HEK293T (cell line): ENCODE measurements around the gene TAS1R2.

Experiments
- ARNT ChIP-seq: fragments of 450-650 bp; IDR thresholded peaks from 2 replicates; pipeline ENCODE4 v1.6.1; 2017; ENCODE audit warnings: mild to moderate bottlenecking
- BHLHE40 ChIP-seq: fragments of 450-650 bp; IDR thresholded peaks from 2 replicates; pipeline ENCODE4 v1.6.1; 2016; ENCODE audit warnings: mild to moderate bottlenecking, moderate library complexity, borderline replicate concordance
- FOXA1 ChIP-seq: fragments of 450-650 bp; IDR thresholded peaks from 2 replicates; pipeline ENCODE4 v1.6.1; 2016; ENCODE audit warnings: mild to moderate bottlenecking
- FOXK2 ChIP-seq: fragments of 450-650 bp; IDR thresholded peaks from 2 replicates; pipeline ENCODE4 v1.6.1; 2016; ENCODE audit warnings: mild to moderate bottlenecking
- FOXM1 ChIP-seq: fragments of 450-650 bp; IDR thresholded peaks from 2 replicates; pipeline ENCODE4 v1.6.1; 2017; ENCODE audit warnings: mild to moderate bottlenecking, borderline replicate concordance
- L3MBTL2 ChIP-seq: fragments of 450-650 bp; conservative IDR thresholded peaks from 2 replicates; pipeline ENCODE4 v1.6.1; 2016; ENCODE audit warnings: mild to moderate bottlenecking
- NFRKB ChIP-seq: fragments of 450-650 bp; IDR thresholded peaks from 2 replicates; pipeline ENCODE4 v1.6.1; 2016; ENCODE audit warnings: mild to moderate bottlenecking, moderate library complexity
- SUZ12 ChIP-seq: fragments of 450-650 bp; IDR thresholded peaks from 2 replicates; pipeline ENCODE4 v1.6.1; 2016; ENCODE audit warnings: mild to moderate bottlenecking
- TARDBP ChIP-seq: fragments of 450-650 bp; IDR thresholded peaks from 2 replicates; pipeline ENCODE4 v1.6.1; 2016
- ZNF384 ChIP-seq: fragments of 450-650 bp; IDR thresholded peaks from 2 replicates; pipeline ENCODE4 v1.6.1; 2016

DNA sequence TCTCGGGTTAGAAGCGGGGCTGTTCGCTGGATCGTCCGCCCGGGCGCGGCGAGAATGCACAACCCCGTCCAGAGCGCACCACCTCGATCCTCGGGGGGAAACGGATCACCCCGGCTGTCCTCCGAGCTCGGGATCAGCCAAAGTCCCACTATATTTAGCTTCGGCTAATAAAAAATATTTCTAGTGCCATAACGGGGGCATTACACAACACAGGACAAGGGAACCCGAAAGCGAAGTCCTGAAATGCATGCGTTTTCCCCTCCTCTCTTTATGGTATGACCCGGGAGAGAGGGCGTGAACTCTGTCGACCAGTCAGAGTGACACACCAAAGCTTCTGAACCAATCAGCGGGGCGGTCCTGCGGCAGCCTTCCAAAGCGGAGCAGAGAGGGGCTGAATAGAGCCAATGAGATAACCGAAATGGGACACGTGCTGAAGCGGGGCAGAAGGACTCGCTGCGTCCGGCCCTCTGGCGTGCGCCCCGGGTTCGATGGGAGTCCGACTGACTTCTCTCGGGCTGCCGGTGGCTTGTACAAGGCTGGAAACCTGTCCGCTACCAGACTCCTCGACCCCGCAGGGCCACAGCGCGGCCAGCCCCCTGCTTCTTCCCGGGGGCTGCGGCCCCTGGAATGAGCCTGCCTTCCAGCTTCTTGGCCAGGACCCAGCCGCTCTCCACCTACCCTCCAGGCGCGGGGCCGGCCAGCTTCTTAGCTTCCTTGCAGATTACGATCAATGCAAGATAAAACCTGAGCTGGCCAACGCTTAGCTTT lies 43.2 kb upstream of the TAS1R2 start, which contains the start of gene ALDH4A1:
- TF ChIP-seq FOXA1 (no peak), FOXM1 (peak; percentile 12; the same call in 1 of the 2 replicates), NFRKB (no peak), SUZ12 (no peak), L3MBTL2 (peak; percentile 96), ARNT (no peak), ZNF384 (no peak), BHLHE40 (peak; percentile 92), FOXK2 (no peak), TARDBP (no peak)
